ENCODE results near the gene TRIM40.

Gene TRIM40

DNA sequence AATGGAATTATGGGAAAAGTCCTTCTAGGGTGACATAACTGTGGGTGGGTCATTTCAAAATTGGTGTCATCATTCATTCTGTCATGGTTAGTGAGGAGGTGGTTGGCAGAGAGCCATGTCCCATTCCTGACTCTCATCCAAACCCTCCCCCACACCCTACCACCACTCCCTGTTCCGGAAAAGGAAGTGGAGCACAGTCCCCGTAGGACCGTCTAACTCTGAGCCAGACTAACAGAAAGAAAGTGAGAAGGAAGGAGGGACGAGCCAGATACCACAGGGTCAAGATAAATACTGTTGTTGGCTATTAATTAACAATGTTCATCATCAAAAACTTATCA is 20.3 kb downstream of the TRIM40 start:
- TF ChIP-seq POLR2A (IDR thresholded peaks at IDR 0.05; ENCODE audit: extremely low read depth, insufficient read length) = no peak
- no peak for TF ChIP-seq MYC (IDR thresholded peaks at IDR 0.05; ENCODE audit: low read depth, low read length)
- TF ChIP-seq, protein P1, sequence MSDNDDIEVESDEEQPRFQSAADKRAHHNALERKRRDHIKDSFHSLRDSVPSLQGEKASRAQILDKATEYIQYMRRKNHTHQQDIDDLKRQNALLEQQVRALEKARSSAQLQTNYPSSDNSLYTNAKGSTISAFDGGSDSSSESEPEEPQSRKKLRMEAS (IDR thresholded peaks at IDR 0.05; ENCODE audit: low read depth, low read length) = no peak
- TF ChIP-seq, protein P2, sequence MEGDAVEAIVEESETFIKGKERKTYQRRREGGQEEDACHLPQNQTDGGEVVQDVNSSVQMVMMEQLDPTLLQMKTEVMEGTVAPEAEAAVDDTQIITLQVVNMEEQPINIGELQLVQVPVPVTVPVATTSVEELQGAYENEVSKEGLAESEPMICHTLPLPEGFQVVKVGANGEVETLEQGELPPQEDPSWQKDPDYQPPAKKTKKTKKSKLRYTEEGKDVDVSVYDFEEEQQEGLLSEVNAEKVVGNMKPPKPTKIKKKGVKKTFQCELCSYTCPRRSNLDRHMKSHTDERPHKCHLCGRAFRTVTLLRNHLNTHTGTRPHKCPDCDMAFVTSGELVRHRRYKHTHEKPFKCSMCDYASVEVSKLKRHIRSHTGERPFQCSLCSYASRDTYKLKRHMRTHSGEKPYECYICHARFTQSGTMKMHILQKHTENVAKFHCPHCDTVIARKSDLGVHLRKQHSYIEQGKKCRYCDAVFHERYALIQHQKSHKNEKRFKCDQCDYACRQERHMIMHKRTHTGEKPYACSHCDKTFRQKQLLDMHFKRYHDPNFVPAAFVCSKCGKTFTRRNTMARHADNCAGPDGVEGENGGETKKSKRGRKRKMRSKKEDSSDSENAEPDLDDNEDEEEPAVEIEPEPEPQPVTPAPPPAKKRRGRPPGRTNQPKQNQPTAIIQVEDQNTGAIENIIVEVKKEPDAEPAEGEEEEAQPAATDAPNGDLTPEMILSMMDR (IDR thresholded peaks at IDR 0.05; ENCODE audit: low read depth, low read length) = no peak
- no peak overlapping the region for H3K4me3 ChIP-seq (ENCODE audit: low read depth, low read length)
- DNase-seq (ENCODE audit: low read depth) = peak; percentile 25

DNA sequence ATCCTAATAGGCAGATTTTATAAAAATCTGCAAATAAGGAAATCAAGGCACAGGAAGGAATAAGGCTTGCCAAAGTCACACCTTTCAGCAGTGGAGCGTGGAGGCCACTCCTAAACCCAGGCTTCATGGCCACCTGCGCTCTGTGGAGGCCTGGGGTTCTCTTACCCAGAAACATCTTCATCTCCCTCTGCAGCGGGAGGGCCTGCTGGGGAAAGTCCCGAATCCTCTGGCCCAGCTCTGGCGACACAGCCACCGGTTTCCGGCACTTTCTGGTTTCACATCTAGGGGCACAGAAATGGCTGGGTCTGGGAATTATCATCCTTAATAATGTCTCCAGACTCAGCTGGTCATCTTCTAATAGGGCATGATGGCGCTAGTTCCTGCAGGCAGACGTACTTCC is 20.8 kb downstream of the TRIM40 start:
- no peak for DNase-seq (ENCODE audit: low read depth)
- no peak overlapping the region for H3K4me3 ChIP-seq (ENCODE audit: low read depth, low read length)
- TF ChIP-seq POLR2A (IDR thresholded peaks at IDR 0.05; ENCODE audit: extremely low read depth, insufficient read length) = no peak
- TF ChIP-seq, protein P2 (IDR thresholded peaks at IDR 0.05; ENCODE audit: low read depth, low read length) = no peak

DNA sequence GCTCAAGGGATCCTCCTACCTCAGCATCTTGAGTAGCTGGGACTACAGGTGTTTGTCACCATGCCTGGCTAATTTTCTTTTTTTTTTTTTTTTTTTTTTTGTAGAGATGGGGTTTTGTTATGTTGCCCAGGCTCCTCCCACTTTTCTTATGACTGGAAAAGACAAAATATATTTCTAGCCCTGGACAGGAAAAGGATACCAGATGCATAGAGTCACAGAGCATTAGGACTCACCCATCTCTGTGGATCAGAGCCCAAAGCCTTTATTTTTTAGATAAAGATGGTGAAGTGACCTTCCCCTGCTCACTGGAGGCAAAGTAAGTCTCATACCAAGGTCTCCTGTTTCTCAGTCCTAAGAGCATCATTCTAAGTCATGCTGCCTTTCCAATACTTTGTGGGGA is 21.6 kb downstream of the TRIM40 start:
- TF ChIP-seq MYC (IDR thresholded peaks at IDR 0.05; ENCODE audit: low read depth, low read length) (no peak), POLR2A (IDR thresholded peaks at IDR 0.05; ENCODE audit: extremely low read depth, insufficient read length) (no peak)
- TF ChIP-seq, protein P1 (IDR thresholded peaks at IDR 0.05; ENCODE audit: low read depth, low read length) = no peak
- TF ChIP-seq, protein P2 (IDR thresholded peaks at IDR 0.05; ENCODE audit: low read depth, low read length) = no peak
- no peak overlapping the region for H3K4me3 ChIP-seq (ENCODE audit: low read depth, low read length)
- DNase-seq (ENCODE audit: low read depth) = no peak

DNA sequence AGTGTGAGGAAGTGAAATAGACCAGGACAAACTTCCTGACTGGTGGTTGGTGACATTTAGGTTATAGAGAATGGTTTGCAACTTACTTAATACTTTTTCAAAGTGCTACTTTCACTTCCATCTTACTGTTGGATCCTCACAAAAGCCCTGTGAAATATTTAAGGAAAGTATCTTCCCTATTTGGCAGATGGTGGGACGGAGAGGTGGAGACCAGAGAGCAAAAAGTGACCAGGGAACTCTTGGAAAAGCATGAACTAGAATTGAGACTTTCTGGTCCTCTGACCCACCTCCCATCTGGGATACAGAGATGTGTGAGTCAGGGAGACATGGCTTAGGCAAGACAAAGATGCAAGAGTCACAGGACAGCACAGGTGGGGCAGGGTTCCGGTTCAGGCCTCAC is 22.1 kb downstream of the TRIM40 start:
- no peak overlapping the region for H3K4me3 ChIP-seq (ENCODE audit: low read depth, low read length)
- DNase-seq (ENCODE audit: low read depth) = no peak
- TF ChIP-seq, protein P2 (IDR thresholded peaks at IDR 0.05; ENCODE audit: low read depth, low read length) = no peak
- no peak for TF ChIP-seq MYC (IDR thresholded peaks at IDR 0.05; ENCODE audit: low read depth, low read length)

DNA sequence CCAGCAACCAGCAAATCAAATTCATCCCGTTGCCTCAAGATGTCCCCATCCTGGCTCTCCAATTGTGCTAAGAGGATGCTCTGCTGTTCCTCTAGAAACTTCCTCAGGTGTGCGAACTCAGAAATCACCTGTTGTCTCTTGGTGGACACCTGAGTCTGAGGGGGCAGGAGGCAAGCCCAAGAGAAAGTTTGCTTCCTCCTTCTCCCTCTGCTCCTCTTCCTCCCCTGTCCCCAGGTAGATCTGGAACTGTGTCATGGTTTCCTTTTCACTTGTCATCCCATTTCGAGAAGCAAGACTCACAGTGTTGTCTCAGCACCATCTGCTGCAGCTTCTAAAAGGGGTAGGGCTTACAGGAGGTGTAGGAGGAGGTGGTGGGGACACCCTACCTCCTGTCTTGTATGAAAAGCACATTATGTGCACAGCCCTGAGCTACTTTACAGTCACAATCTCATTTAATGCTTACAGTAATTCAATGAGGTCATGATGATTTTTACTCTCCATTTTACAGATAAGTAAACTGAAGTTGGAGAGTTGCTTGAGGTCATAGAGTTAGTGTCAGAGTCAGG is 22.6 kb downstream of the TRIM40 start:
- no peak for DNase-seq (ENCODE audit: low read depth)
- H3K4me3 ChIP-seq (ENCODE audit: low read depth, low read length) = no peak overlapping the region
- TF ChIP-seq MYC (IDR thresholded peaks at IDR 0.05; ENCODE audit: low read depth, low read length) (no peak), POLR2A (IDR thresholded peaks at IDR 0.05; ENCODE audit: extremely low read depth, insufficient read length) (no peak)
- TF ChIP-seq, protein P2 (IDR thresholded peaks at IDR 0.05; ENCODE audit: low read depth, low read length) = no peak
- TF ChIP-seq, protein P1 (IDR thresholded peaks at IDR 0.05; ENCODE audit: low read depth, low read length) = no peak

DNA sequence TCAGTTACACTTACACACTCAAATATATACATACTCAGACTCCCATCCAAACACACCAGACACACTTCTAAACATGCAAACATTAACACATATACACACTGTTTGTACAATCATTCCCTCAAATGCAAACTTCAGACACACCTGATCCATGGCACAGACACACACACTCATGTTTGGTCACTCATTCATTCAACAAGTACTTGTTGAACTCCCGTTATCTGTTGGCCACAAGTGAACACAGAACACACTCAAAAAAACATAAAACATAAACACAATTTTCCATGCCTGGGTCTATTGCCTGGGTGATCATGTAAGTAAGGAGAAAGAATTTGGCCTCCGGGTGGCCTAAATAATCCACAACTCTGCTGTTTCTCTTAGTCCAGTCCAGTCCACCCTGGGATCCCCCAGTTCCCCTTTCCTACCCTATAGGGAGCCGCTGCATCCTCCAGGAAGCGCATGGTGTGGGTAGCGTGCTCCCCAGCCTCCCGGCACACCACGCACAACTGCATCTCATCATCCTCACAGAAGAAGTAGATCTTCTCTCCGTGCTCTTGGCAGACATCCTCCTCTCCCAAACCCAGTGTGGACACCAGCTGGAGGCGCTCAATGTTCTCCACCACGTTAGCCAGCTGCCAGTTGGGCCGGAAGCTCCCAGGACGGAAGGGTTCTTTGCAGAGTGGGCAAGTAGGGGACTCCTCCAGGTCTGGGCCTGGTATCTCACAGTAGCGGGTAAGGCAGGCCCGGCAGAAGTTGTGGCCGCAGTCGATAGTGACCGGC is 24.3 kb downstream of the TRIM40 start:
- no peak for DNase-seq (ENCODE audit: low read depth)
- TF ChIP-seq, protein P1 (IDR thresholded peaks at IDR 0.05; ENCODE audit: low read depth, low read length) = no peak
- no peak for TF ChIP-seq MYC (IDR thresholded peaks at IDR 0.05; ENCODE audit: low read depth, low read length)
- TF ChIP-seq POLR2A (IDR thresholded peaks at IDR 0.05; ENCODE audit: extremely low read depth, insufficient read length) = no peak
- TF ChIP-seq, protein P2 (IDR thresholded peaks at IDR 0.05; ENCODE audit: low read depth, low read length) = no peak

More for the DNA sequence above, 24.3 kb downstream of the TRIM40 start:
- H3K4me3 ChIP-seq (ENCODE audit: low read depth, low read length) = no peak overlapping the region
